HepG2 (cell line): ENCODE data around the gene RING1. TPM values are rescaled to one million over a fixed set of nuclear protein-coding genes. Genes with fewer than 3 reads are reported as not detected.
A peak's percentile ranks its signal among the peaks of the same experiment; 100 is the strongest.

Experiments
- CBFB ChIP-seq: sonication (generic); formaldehyde crosslinking; IDR thresholded peaks from 2 replicates; pipeline ENCODE4 v1.4.0; 2020; ENCODE audit warnings: missing genetic modification reagents
- HMG20A ChIP-seq: IDR thresholded peaks from 2 replicates; pipeline ENCODE4 v1.6.1; 2016; ENCODE audit warnings: borderline replicate concordance
- HOXA3 ChIP-seq: sonication (generic); formaldehyde crosslinking; IDR thresholded peaks from 2 replicates; pipeline ENCODE4 v1.5.0; 2020; ENCODE audit warnings: missing genetic modification reagents
- LCORL ChIP-seq, 2 experiments: fragments of 450-650 bp in 1 of 2; sonication (generic) in 1 of 2; formaldehyde crosslinking in 1 of 2; IDR thresholded peaks; 2 replicates each; pipeline versions ENCODE4 v1.5.0 to v1.6.1; 2017 to 2020; ENCODE audit warnings: antibody characterized with exemption in 1 of 2, missing genetic modification reagents in 1 of 2
- NRL ChIP-seq: sonication (generic); formaldehyde crosslinking; IDR thresholded peaks from 2 replicates; pipeline ENCODE4 v1.5.0; 2020; ENCODE audit warnings: missing genetic modification reagents, mild to moderate bottlenecking, moderate library complexity, borderline replicate concordance
- PAWR ChIP-seq: sonication (generic); formaldehyde crosslinking; IDR thresholded peaks from 2 replicates; pipeline ENCODE4 v1.4.0; 2020; ENCODE audit warnings: missing genetic modification reagents, mild to moderate bottlenecking, borderline replicate concordance
- PRPF4 ChIP-seq: fragments of 200-400 bp; formaldehyde crosslinking; IDR thresholded peaks from 2 replicates; pipeline ENCODE4 v1.6.1; 2016; ENCODE audit warnings: low read length, low read depth; ENCODE audit not compliant: poor library complexity, severe bottlenecking
- SAFB2 ChIP-seq: sonication (generic); formaldehyde crosslinking; IDR thresholded peaks from 2 replicates; pipeline ENCODE4 v1.5.1; 2020; ENCODE audit warnings: missing genetic modification reagents, low read depth, mild to moderate bottlenecking, borderline replicate concordance
- SMAD9 ChIP-seq: sonication (generic); formaldehyde crosslinking; IDR thresholded peaks from 2 replicates; pipeline ENCODE4 v1.5.1; 2020; ENCODE audit warnings: mild to moderate bottlenecking, missing genetic modification reagents
- ZFYVE20 ChIP-seq: sonication (generic); formaldehyde crosslinking; IDR thresholded peaks from 2 replicates; pipeline ENCODE4 v1.8.0; 2023; ENCODE audit warnings: low read depth, mild to moderate bottlenecking, moderate library complexity, missing genetic modification reagents, borderline replicate concordance
- ZNF224 ChIP-seq: sonication (generic); formaldehyde crosslinking; IDR thresholded peaks from 2 replicates; pipeline ENCODE4 v1.5.0; 2020; ENCODE audit warnings: mild to moderate bottlenecking, missing genetic modification reagents
- ZNF235 ChIP-seq: sonication (generic); formaldehyde crosslinking; IDR thresholded peaks from 2 replicates; pipeline ENCODE4 v1.8.1; 2023; ENCODE audit warnings: mild to moderate bottlenecking, missing genetic modification reagents, borderline replicate concordance
- ZNF335 ChIP-seq: sonication (generic); formaldehyde crosslinking; IDR thresholded peaks from 2 replicates; pipeline ENCODE4 v1.4.0; 2020; ENCODE audit warnings: missing genetic modification reagents
- ZNF547 ChIP-seq: sonication (generic); formaldehyde crosslinking; IDR thresholded peaks from 2 replicates; pipeline ENCODE4 v1.5.1; 2020; ENCODE audit warnings: mild to moderate bottlenecking, missing genetic modification reagents
- ZNF569 ChIP-seq: sonication (generic); formaldehyde crosslinking; IDR thresholded peaks from 2 replicates; pipeline ENCODE4 v1.5.0; 2020; ENCODE audit warnings: mild to moderate bottlenecking, missing genetic modification reagents, moderate library complexity, borderline replicate concordance
- ZNF660 ChIP-seq: sonication (generic); formaldehyde crosslinking; IDR thresholded peaks from 2 replicates; pipeline ENCODE4 v1.5.1; 2020; ENCODE audit warnings: mild to moderate bottlenecking, low read depth, missing genetic modification reagents, borderline replicate concordance
- ZNF672 ChIP-seq: sonication (generic); formaldehyde crosslinking; IDR thresholded peaks from 2 replicates; pipeline ENCODE4 v1.8.1; 2022; ENCODE audit warnings: missing genetic modification reagents
- ZNF75D ChIP-seq: sonication (generic); formaldehyde crosslinking; IDR thresholded peaks from 2 replicates; pipeline ENCODE4 v1.8.1; 2023; ENCODE audit warnings: missing genetic modification reagents, mild to moderate bottlenecking, borderline replicate concordance
- ZNF83 ChIP-seq: sonication (generic); formaldehyde crosslinking; IDR thresholded peaks from 2 replicates; pipeline ENCODE4 v1.4.0; 2020; ENCODE audit warnings: missing genetic modification reagents, mild to moderate bottlenecking, borderline replicate concordance
- polyA plus RNA-seq, 8 experiments: library from polyadenylated mRNA; depleted of rRNA in 3 of 8; stranded (reverse) in 7 of 8; unstranded in 1 of 8; fragments of >200 nt; fragmentation: Illumina TruSeq in 4 of 8; extraction: Trizol in 4 of 8; gene quantifications; 2 replicates each; pipeline versions ENCODE4 v1.2.1 to v1.2.3, GENCODE V29; 2011 to 2016; ENCODE audit warnings: low read depth in 4 of 8, missing spikeins in 1 of 8, mixed read lengths in 1 of 8; ENCODE audit not compliant: insufficient read depth in 1 of 8
- total RNA-seq, 5 experiments: library from RNA; depleted of rRNA; stranded (reverse); fragments of >200 nt; fragmentation: Illumina TruSeq; extraction: Trizol; gene quantifications; 2 replicates each; pipeline ENCODE4 v1.2.3, GENCODE V29; 2016; ENCODE audit warnings: low read depth in 1 of 5
- TF ChIP-seq, protein P1 (sequence below): sonication (generic); formaldehyde crosslinking; IDR thresholded peaks from 2 replicates; pipeline ENCODE4 v1.5.0; 2020; ENCODE audit warnings: missing genetic modification reagents
- TF ChIP-seq, protein P2 (sequence below): sonication (generic); formaldehyde crosslinking; IDR thresholded peaks from 2 replicates; pipeline ENCODE4; 2020; ENCODE audit warnings: missing genetic modification reagents, mild to moderate bottlenecking, borderline replicate concordance
- TF ChIP-seq, protein P3 (sequence below): sonication (generic); formaldehyde crosslinking; IDR thresholded peaks from 2 replicates; pipeline ENCODE4 v1.4.0; 2020; ENCODE audit warnings: missing genetic modification reagents
- TF ChIP-seq, protein P4 (sequence below): sonication (generic); formaldehyde crosslinking; conservative IDR thresholded peaks from 2 replicates; pipeline ENCODE4 v1.8.0; 2022; ENCODE audit warnings: low read depth, missing genetic modification reagents

RING1 gene
- total and polyA plus RNA-seq, 2 of the 13 experiments (the other 11 are each of a cell fraction or from before 2014, with no cell fraction given) = 23.9 to 33.6 TPM

DNA sequence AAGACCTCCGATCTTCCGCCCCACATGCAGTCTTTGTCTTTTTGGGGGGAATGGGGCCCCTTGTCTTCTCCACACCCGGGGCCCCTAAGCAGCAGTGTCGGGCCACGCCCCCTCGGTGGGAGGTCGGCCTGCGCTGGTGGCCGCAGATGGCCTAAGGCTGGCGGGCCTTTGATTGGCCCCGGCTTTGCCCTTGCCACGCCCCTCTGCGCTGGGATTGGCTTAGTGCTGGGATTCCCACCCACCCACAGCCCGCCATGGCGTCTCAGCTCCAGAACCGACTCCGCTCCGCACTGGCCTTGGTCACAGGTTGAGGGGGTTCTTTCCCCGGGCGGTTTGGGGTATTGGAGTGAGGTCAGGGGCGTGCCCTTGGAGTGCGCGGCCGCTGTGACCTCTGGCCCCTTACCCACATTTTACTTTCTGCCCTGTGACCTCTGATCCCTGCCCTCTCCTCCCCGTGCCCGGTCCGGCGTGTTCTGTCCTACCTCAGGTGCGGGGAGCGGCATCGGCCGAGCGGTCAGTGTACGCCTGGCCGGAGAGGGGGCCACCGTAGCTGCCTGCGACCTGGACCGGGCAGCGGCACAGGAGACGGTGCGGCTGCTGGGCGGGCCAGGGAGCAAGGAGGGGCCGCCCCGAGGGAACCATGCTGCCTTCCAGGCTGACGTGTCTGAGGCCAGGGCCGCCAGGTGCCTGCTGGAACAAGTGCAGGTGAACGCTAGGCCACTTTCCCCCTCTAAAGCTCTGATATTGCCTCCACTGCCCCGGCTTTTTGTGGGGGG is 3.7 kb upstream of the RING1 start, which contains the start of gene HSD17B8 (continued):
- TF ChIP-seq ZNF224 (CRISPR knock-in tag) (no peak), ZNF75D (CRISPR knock-in tag) (no peak), NRL (CRISPR knock-in tag) (no peak), HOXA3 (CRISPR knock-in tag) (peak; percentile 83), LCORL (IDR thresholded peaks at IDR 0.05) (no peak), LCORL (CRISPR knock-in tag; IDR thresholded peaks at IDR 0.05) (peak; percentile 79), SAFB2 (peak; percentile 12; the same call in 1 of the 2 replicates), ZNF335 (no peak), ZFYVE20 (CRISPR knock-in tag) (peak; percentile 73; the same call in 1 of the 2 replicates), ZNF547 (CRISPR knock-in tag) (peak; percentile 77), SMAD9 (no peak; the same call in 1 of the 2 replicates), PAWR (CRISPR knock-in tag) (peak; percentile 64; the same call in 1 of the 2 replicates), CBFB (peak; percentile 40; the same call in 1 of the 2 replicates), ZNF672 (CRISPR knock-in tag) (no peak), HMG20A (CRISPR knock-in tag) (0 out of 2 replicates have a peak, but pooled peaks have one; percentile 19), ZNF660 (no peak), ZNF569 (CRISPR knock-in tag) (no peak), ZNF83 (CRISPR knock-in tag) (peak; percentile 43; the same call in 1 of the 2 replicates), PRPF4 (no peak), ZNF235 (no peak)
- TF ChIP-seq, protein P1, sequence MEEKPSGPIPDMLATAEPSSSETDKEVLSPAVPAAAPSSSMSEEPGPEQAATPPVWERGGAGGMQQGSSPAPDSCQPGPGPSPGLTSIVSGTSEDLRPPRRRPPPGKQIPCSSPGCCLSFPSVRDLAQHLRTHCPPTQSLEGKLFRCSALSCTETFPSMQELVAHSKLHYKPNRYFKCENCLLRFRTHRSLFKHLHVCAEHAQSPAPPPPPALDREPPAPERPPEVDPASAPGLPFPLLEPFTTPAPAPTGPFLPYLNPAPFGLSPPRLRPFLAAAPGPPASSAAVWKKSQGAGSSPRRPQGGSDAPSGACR (CRISPR knock-in tag) = peak; percentile 62; the same call in 1 of the 2 replicates
- TF ChIP-seq, protein P2, sequence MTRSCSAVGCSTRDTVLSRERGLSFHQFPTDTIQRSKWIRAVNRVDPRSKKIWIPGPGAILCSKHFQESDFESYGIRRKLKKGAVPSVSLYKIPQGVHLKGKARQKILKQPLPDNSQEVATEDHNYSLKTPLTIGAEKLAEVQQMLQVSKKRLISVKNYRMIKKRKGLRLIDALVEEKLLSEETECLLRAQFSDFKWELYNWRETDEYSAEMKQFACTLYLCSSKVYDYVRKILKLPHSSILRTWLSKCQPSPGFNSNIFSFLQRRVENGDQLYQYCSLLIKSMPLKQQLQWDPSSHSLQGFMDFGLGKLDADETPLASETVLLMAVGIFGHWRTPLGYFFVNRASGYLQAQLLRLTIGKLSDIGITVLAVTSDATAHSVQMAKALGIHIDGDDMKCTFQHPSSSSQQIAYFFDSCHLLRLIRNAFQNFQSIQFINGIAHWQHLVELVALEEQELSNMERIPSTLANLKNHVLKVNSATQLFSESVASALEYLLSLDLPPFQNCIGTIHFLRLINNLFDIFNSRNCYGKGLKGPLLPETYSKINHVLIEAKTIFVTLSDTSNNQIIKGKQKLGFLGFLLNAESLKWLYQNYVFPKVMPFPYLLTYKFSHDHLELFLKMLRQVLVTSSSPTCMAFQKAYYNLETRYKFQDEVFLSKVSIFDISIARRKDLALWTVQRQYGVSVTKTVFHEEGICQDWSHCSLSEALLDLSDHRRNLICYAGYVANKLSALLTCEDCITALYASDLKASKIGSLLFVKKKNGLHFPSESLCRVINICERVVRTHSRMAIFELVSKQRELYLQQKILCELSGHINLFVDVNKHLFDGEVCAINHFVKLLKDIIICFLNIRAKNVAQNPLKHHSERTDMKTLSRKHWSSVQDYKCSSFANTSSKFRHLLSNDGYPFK (CRISPR knock-in tag) = no peak
- TF ChIP-seq, protein P3, sequence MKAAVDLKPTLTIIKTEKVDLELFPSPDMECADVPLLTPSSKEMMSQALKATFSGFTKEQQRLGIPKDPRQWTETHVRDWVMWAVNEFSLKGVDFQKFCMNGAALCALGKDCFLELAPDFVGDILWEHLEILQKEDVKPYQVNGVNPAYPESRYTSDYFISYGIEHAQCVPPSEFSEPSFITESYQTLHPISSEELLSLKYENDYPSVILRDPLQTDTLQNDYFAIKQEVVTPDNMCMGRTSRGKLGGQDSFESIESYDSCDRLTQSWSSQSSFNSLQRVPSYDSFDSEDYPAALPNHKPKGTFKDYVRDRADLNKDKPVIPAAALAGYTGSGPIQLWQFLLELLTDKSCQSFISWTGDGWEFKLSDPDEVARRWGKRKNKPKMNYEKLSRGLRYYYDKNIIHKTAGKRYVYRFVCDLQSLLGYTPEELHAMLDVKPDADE (CRISPR knock-in tag) = 0 out of 2 replicates have a peak, but pooled peaks have one; percentile 49
- TF ChIP-seq, protein P4, sequence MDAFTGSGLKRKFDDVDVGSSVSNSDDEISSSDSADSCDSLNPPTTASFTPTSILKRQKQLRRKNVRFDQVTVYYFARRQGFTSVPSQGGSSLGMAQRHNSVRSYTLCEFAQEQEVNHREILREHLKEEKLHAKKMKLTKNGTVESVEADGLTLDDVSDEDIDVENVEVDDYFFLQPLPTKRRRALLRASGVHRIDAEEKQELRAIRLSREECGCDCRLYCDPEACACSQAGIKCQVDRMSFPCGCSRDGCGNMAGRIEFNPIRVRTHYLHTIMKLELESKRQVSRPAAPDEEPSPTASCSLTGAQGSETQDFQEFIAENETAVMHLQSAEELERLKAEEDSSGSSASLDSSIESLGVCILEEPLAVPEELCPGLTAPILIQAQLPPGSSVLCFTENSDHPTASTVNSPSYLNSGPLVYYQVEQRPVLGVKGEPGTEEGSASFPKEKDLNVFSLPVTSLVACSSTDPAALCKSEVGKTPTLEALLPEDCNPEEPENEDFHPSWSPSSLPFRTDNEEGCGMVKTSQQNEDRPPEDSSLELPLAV (CRISPR knock-in tag) = no peak
